HepG2 (cell line): ENCODE data around the gene RBM14. TPM values are rescaled to one million over a fixed set of nuclear protein-coding genes. Genes with fewer than 3 reads are reported as not detected.

Experiments used
- BRD4 ChIP-seq: sonication (generic); formaldehyde crosslinking; IDR thresholded peaks from 2 replicates; pipeline ENCODE4 v1.4.0; 2020; ENCODE audit warnings: missing genetic modification reagents
- CEBPB ChIP-seq: IDR thresholded peaks from 2 replicates; pipeline ENCODE4 v1.6.1; 2011; ENCODE audit warnings: low read depth, low read length, improper control_type of control experiment, borderline replicate concordance
- EED ChIP-seq: sonication (generic); formaldehyde crosslinking; IDR thresholded peaks from 2 replicates; pipeline ENCODE4 v1.5.0; 2020; ENCODE audit warnings: mild to moderate bottlenecking, missing genetic modification reagents
- FOXJ3 ChIP-seq: sonication (generic); formaldehyde crosslinking; IDR thresholded peaks from 2 replicates; pipeline ENCODE4 v1.4.0; 2020; ENCODE audit warnings: missing genetic modification reagents, mild to moderate bottlenecking, borderline replicate concordance
- HDAC6 ChIP-seq: fragments of 200-600 bp; sonication (generic); IDR thresholded peaks from 2 replicates; pipeline ENCODE4 v1.7.0; 2017; ENCODE audit warnings: mild to moderate bottlenecking, antibody characterized with exemption, low read length, low read depth
- HMG20A ChIP-seq: IDR thresholded peaks from 2 replicates; pipeline ENCODE4 v1.6.1; 2016; ENCODE audit warnings: borderline replicate concordance
- KLF9 ChIP-seq: IDR thresholded peaks from 2 replicates; pipeline ENCODE4 v1.6.1; 2016; ENCODE audit warnings: low read depth
- MBNL3 ChIP-seq: fragments of 250-450 bp; sonication (Bioruptor Pico); conservative IDR thresholded peaks from 2 replicates; pipeline ENCODE4 v1.8.0; 2022; ENCODE audit warnings: mild to moderate bottlenecking, inconsistent platforms
- NFATC3 ChIP-seq: sonication (generic); formaldehyde crosslinking; IDR thresholded peaks from 2 replicates; pipeline ENCODE4 v1.5.1; 2020; ENCODE audit warnings: mild to moderate bottlenecking, missing genetic modification reagents
- NR1H2 ChIP-seq: sonication (generic); formaldehyde crosslinking; IDR thresholded peaks from 2 replicates; pipeline ENCODE4 v1.8.1; 2022; ENCODE audit warnings: low read depth, missing genetic modification reagents, borderline replicate concordance
- PHF5A ChIP-seq: IDR thresholded peaks from one replicate; pipeline ENCODE4 v1.6.1; 2018; ENCODE audit warnings: low read depth, missing genetic modification reagents; ENCODE audit not compliant: unreplicated experiment
- RFX3 ChIP-seq: IDR thresholded peaks from 2 replicates; pipeline ENCODE4 v1.6.1; 2016; ENCODE audit warnings: missing biosample characterization, missing genetic modification reagents
- TBX3 ChIP-seq: fragments of 450-650 bp; IDR thresholded peaks from 2 replicates; pipeline ENCODE4 v1.6.1; 2017; ENCODE audit warnings: antibody characterized with exemption, mild to moderate bottlenecking, inconsistent platforms, borderline replicate concordance
- TCF7L2 ChIP-seq: IDR thresholded peaks from 2 replicates; pipeline ENCODE4 v1.6.1; 2011; ENCODE audit warnings: mild to moderate bottlenecking, low read depth, low read length, moderate library complexity
- ZBTB42 ChIP-seq: sonication (generic); formaldehyde crosslinking; IDR thresholded peaks from 2 replicates; pipeline ENCODE4 v1.5.0; 2020; ENCODE audit warnings: mild to moderate bottlenecking, missing genetic modification reagents
- ZFP1 ChIP-seq: IDR thresholded peaks from 2 replicates; pipeline ENCODE4 v1.6.1; 2016
- ZFY ChIP-seq: sonication (generic); formaldehyde crosslinking; IDR thresholded peaks from 2 replicates; pipeline ENCODE4 v1.4.0; 2020; ENCODE audit warnings: missing genetic modification reagents
- ZKSCAN1 ChIP-seq: fragments of 150-350 bp; IDR thresholded peaks from 2 replicates; pipeline ENCODE4 v1.6.1; 2014; ENCODE audit warnings: low read length
- ZNF24 ChIP-seq: fragments of 450-650 bp; IDR thresholded peaks from 2 replicates; pipeline ENCODE4 v1.6.1; 2017; ENCODE audit warnings: antibody characterized with exemption, mild to moderate bottlenecking
- ZNF326 ChIP-seq: sonication (generic); formaldehyde crosslinking; IDR thresholded peaks from 2 replicates; pipeline ENCODE4 v1.4.0; 2020; ENCODE audit warnings: missing genetic modification reagents, borderline replicate concordance
- ZNF329 ChIP-seq: sonication (generic); formaldehyde crosslinking; IDR thresholded peaks from 2 replicates; pipeline ENCODE4 v1.9.0; 2021; ENCODE audit warnings: low read depth, mild to moderate bottlenecking, missing genetic modification reagents
- ZNF33A ChIP-seq: sonication (generic); formaldehyde crosslinking; IDR thresholded peaks from 2 replicates; pipeline ENCODE4 v1.5.1; 2020; ENCODE audit warnings: missing genetic modification reagents, mild to moderate bottlenecking, moderate library complexity, borderline replicate concordance
- ZNF569 ChIP-seq: sonication (generic); formaldehyde crosslinking; IDR thresholded peaks from 2 replicates; pipeline ENCODE4 v1.5.0; 2020; ENCODE audit warnings: mild to moderate bottlenecking, missing genetic modification reagents, moderate library complexity, borderline replicate concordance
- ZNF776 ChIP-seq: sonication (generic); formaldehyde crosslinking; IDR thresholded peaks from 2 replicates; pipeline ENCODE4 v1.4.0; 2020; ENCODE audit warnings: mild to moderate bottlenecking, missing genetic modification reagents
- polyA plus RNA-seq, 8 experiments: library from polyadenylated mRNA; depleted of rRNA in 3 of 8; stranded (reverse) in 7 of 8; unstranded in 1 of 8; fragments of >200 nt; fragmentation: Illumina TruSeq in 4 of 8; extraction: Trizol in 4 of 8; gene quantifications; 2 replicates each; pipeline versions ENCODE4 v1.2.1 to v1.2.3, GENCODE V29; 2011 to 2016; ENCODE audit warnings: low read depth in 4 of 8, missing spikeins in 1 of 8, mixed read lengths in 1 of 8; ENCODE audit not compliant: insufficient read depth in 1 of 8
- total RNA-seq, 5 experiments: library from RNA; depleted of rRNA; stranded (reverse); fragments of >200 nt; fragmentation: Illumina TruSeq; extraction: Trizol; gene quantifications; 2 replicates each; pipeline ENCODE4 v1.2.3, GENCODE V29; 2016; ENCODE audit warnings: low read depth in 1 of 5
- TF ChIP-seq, protein P1 (sequence below): sonication (generic); formaldehyde crosslinking; IDR thresholded peaks from 2 replicates; pipeline ENCODE4 v1.4.0; 2020; ENCODE audit warnings: missing genetic modification reagents
- TF ChIP-seq, protein P2 (sequence below): IDR thresholded peaks from 2 replicates; pipeline ENCODE4 v1.6.1; 2016; ENCODE audit warnings: missing biosample characterization, missing genetic modification reagents, low read depth
- TF ChIP-seq, protein P3 (sequence below): sonication (generic); formaldehyde crosslinking; IDR thresholded peaks from 2 replicates; pipeline ENCODE4 v1.5.0; 2020; ENCODE audit warnings: missing genetic modification reagents, mild to moderate bottlenecking, borderline replicate concordance

The RBM14 gene
- total and polyA plus RNA-seq, 2 of the 13 experiments (the other 11 are each of a cell fraction or from before 2014, with no cell fraction given) = 12.7 to 44.1 TPM

DNA sequence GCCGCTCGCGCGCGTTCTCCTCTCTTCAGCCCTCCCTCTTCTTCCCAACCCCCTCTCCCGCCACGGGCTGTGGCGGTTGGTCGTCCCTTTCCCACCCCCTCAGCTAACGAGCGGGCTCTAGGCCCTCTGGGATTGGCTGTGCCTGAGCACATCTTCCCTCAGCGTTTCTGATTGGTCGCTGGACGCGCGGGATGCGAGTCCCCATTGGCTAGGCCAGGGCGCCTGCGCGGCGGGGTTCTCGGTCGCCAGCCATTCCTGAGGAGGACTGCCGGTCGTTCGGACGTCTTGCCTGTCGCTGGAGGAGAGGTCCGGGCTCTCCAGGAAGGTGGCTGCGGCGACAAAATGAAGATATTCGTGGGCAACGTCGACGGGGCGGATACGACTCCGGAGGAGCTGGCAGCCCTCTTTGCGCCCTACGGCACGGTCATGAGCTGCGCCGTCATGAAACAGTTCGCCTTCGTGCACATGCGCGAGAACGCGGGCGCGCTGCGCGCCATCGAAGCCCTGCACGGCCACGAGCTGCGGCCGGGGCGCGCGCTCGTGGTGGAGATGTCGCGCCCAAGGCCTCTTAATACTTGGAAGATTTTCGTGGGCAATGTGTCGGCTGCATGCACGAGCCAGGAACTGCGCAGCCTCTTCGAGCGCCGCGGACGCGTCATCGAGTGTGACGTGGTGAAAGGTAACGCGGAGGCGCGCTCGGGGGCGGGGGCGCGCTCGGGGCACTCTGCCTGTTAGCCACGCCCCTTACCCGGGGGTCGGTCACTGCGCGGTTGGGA lies at the start of gene RBM14 (continued):
- peak; percentile 48; the same call in 1 of the 2 replicates for TF ChIP-seq TBX3
- TF ChIP-seq HMG20A = 0 out of 2 replicates have a peak, but pooled peaks have one; percentile 28
- no peak for TF ChIP-seq ZFP1 (CRISPR knock-in tag)
- 0 out of 2 replicates have a peak, but pooled peaks have one; percentile 34 for TF ChIP-seq ZNF569 (CRISPR knock-in tag)
- TF ChIP-seq ZKSCAN1 = no peak; the same call in 1 of the 2 replicates
- peak; percentile 67; the same call in 1 of the 2 replicates for TF ChIP-seq ZBTB42
- TF ChIP-seq PHF5A (CRISPR knock-in tag) = no peak
- TF ChIP-seq, protein P1, sequence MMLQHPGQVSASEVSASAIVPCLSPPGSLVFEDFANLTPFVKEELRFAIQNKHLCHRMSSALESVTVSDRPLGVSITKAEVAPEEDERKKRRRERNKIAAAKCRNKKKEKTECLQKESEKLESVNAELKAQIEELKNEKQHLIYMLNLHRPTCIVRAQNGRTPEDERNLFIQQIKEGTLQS = no peak
- TF ChIP-seq FOXJ3 = peak; percentile 60; the same call in 1 of the 2 replicates
- no peak; the same call in 1 of the 2 replicates for TF ChIP-seq ZNF776 (CRISPR knock-in tag)
- TF ChIP-seq HDAC6 = no peak
- TF ChIP-seq TCF7L2 = no peak
- TF ChIP-seq, protein P2, sequence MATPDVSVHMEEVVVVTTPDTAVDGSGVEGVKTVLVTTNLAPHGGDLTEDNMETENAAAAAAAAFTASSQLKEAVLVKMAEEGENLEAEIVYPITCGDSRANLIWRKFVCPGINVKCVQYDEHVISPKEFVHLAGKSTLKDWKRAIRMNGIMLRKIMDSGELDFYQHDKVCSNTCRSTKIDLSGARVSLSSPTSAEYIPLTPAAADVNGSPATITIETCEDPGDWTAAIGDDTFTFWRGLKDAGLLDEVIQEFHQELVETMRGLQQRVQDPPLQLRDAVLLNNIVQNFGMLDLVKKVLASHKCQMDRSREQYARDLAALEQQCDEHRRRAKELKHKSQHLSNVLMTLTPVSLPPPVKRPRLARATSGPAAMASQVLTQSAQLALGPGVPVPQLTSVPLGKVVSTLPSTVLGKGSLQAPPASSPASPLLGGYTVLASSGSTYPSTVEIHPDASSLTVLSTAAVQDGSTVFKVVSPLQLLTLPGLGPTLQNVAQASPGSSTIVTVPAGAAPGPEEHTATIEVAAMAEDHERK (CRISPR knock-in tag) = no peak
- 0 out of 2 replicates have a peak, but pooled peaks have one; percentile 2 for TF ChIP-seq ZNF329
- peak; percentile 73; the same call in 1 of the 2 replicates for TF ChIP-seq NFATC3 (CRISPR knock-in tag)
- 0 out of 2 replicates have a peak, but pooled peaks have one; percentile 26 for TF ChIP-seq NR1H2 (CRISPR knock-in tag)
- no peak for TF ChIP-seq ZNF326
- TF ChIP-seq KLF9 (CRISPR knock-in tag) = peak; percentile 50; the same call in 1 of the 2 replicates
- TF ChIP-seq MBNL3 (CRISPR knock-in tag) = no peak
- TF ChIP-seq, protein P3, sequence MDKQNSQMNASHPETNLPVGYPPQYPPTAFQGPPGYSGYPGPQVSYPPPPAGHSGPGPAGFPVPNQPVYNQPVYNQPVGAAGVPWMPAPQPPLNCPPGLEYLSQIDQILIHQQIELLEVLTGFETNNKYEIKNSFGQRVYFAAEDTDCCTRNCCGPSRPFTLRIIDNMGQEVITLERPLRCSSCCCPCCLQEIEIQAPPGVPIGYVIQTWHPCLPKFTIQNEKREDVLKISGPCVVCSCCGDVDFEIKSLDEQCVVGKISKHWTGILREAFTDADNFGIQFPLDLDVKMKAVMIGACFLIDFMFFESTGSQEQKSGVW (CRISPR knock-in tag) = no peak
- TF ChIP-seq ZNF33A = no peak
- no peak for TF ChIP-seq CEBPB
- TF ChIP-seq BRD4 (CRISPR knock-in tag) = peak; percentile 67
- TF ChIP-seq RFX3 (CRISPR knock-in tag) = no peak
- TF ChIP-seq ZFY (CRISPR knock-in tag) = peak; percentile 47
- TF ChIP-seq EED (CRISPR knock-in tag) = no peak
- TF ChIP-seq ZNF24 = no peak
